T-cell (primary cell): ENCODE data around the gene FAU. TPM values are rescaled to one million over a fixed set of nuclear protein-coding genes. Genes with fewer than 3 reads are reported as not detected.

Experiments
- ATAC-seq, 4 experiments: fragments of 200-7000 bp in 3 of 4; fragments of 150-1000 bp in 1 of 4; cut with Tn5 transposase; replicated peaks in 1 of 4; 1 replicate in 3 of 4; 2 replicates in 1 of 4; pipeline ENCODE4 v1.10.0; 2021; ENCODE audit warnings: moderate library complexity in 3 of 4, mild to moderate bottlenecking in 2 of 4, moderate number of reproducible peaks in 1 of 4
- CTCF ChIA-PET, 2 donors: fragments of 300-600 bp; sonication (Branson Sonifier 250); formaldehyde crosslinking; loops; one replicate each; lab custom pipeline; 2022; ENCODE audit warnings: antibody characterized with exemption in 2 of 2; lab: Charles Lee
- POLR2A ChIA-PET, 2 donors: fragments of 300-600 bp; sonication (Branson Sonifier 250); formaldehyde crosslinking; loops; one replicate each; lab custom pipeline; 2022; ENCODE audit warnings: antibody characterized with exemption in 2 of 2; lab: Charles Lee
- DNase-seq, 35 experiments: peaks; one replicate each; pipeline versions ENCODE4 v3.0.0 to v3.0.0-alpha.2; 2013 to 2023
- H3K27ac ChIP-seq: one replicate; pipeline ENCODE4 v1.5.1; 2013; ENCODE audit warnings: low read length
- H3K27me3 ChIP-seq, 2 experiments: replicated peaks in 1 of 2; 1 replicate in 1 of 2; 2 replicates in 1 of 2; pipeline versions ENCODE4 v1.6.1 to v1.7.0; 2013; ENCODE audit warnings: low read length in 1 of 2, mixed read lengths in 1 of 2; ENCODE audit not compliant: control insufficient read depth in 2 of 2, insufficient read depth in 2 of 2; ENCODE audit errors: extremely low read depth in 1 of 2
- H3K36me3 ChIP-seq, 2 donors: 1 replicate in 1 of 2; 2 replicates in 1 of 2; pipeline versions ENCODE4 v1.6.1 to v1.7.0; 2013; ENCODE audit warnings: low read length in 1 of 2; ENCODE audit not compliant: control insufficient read depth in 2 of 2, insufficient read depth in 1 of 2; ENCODE audit errors: extremely low read depth in 1 of 2
- H3K4me1 ChIP-seq, 2 experiments: 1 replicate in 1 of 2; 2 replicates in 1 of 2; pipeline versions ENCODE4 v1.6.1 to v1.7.0; 2013; ENCODE audit warnings: low read length in 2 of 2, mixed read lengths in 1 of 2; ENCODE audit not compliant: insufficient read depth in 2 of 2, control insufficient read depth in 1 of 2; ENCODE audit errors: extremely low read depth in 1 of 2
- H3K4me3 ChIP-seq, 2 donors: 1 replicate in 1 of 2; 2 replicates in 1 of 2; pipeline versions ENCODE4 v1.5.1 to v1.7.0; 2013; ENCODE audit warnings: mild to moderate bottlenecking in 2 of 2, low read length in 1 of 2, moderate library complexity in 1 of 2; ENCODE audit not compliant: control insufficient read depth in 1 of 2; ENCODE audit errors: extremely low read depth in 1 of 2
- H3K9me3 ChIP-seq: 2 replicates; pipeline ENCODE4 v1.7.0; 2013
- H3K27ac Mint-ChIP-seq, 2 donors: one replicate each; pipeline ENCODE4 v1.8.0; 2020 to 2021; ENCODE audit warnings: mild to moderate bottlenecking in 2 of 2, mixed read lengths in 2 of 2
- H3K27me3 Mint-ChIP-seq, 2 donors: one replicate each; pipeline ENCODE4 v1.8.0; 2021 to 2022; ENCODE audit warnings: mixed read lengths in 2 of 2
- H3K36me3 Mint-ChIP-seq: one replicate; pipeline ENCODE4 v1.8.0; 2021; ENCODE audit warnings: mixed read lengths
- H3K4me1 Mint-ChIP-seq, 3 donors: one replicate each; pipeline ENCODE4 v1.8.0; 2020 to 2022; ENCODE audit warnings: mixed read lengths in 3 of 3, mild to moderate bottlenecking in 1 of 3
- H3K4me3 Mint-ChIP-seq, 3 donors: one replicate each; pipeline ENCODE4 v1.8.0; 2020 to 2022; ENCODE audit warnings: mild to moderate bottlenecking in 3 of 3, mixed read lengths in 3 of 3, moderate library complexity in 3 of 3
- H3K9me3 Mint-ChIP-seq, 3 donors: one replicate each; pipeline ENCODE4 v1.8.0; 2020 to 2022; ENCODE audit warnings: mixed read lengths in 3 of 3
- WGBS: methylation state at CpG from one replicate; pipeline ENCODE4 v1.1.5; 2013; ENCODE audit warnings: missing lambda C conversion rate; ENCODE audit not compliant: insufficient coverage; 5-methylcytosine and 5-hydroxymethylcytosine counted together
- total RNA-seq, 35 experiments: library from RNA in 6 of 35; stranded (reverse) in 6 of 35; fragments of 120-200 nt in 1 of 35; gene quantifications; one replicate each; pipeline versions ENCODE4 v1.2.1 to v1.2.4 and lab custom pipeline; 2013 to 2026

The FAU gene
- total RNA-seq, 5 donors from 2014 or later (not counting 1 experiment from before 2014, with no cell fraction given) = 1,477 to 1,924 (median 1,724) TPM

DNA sequence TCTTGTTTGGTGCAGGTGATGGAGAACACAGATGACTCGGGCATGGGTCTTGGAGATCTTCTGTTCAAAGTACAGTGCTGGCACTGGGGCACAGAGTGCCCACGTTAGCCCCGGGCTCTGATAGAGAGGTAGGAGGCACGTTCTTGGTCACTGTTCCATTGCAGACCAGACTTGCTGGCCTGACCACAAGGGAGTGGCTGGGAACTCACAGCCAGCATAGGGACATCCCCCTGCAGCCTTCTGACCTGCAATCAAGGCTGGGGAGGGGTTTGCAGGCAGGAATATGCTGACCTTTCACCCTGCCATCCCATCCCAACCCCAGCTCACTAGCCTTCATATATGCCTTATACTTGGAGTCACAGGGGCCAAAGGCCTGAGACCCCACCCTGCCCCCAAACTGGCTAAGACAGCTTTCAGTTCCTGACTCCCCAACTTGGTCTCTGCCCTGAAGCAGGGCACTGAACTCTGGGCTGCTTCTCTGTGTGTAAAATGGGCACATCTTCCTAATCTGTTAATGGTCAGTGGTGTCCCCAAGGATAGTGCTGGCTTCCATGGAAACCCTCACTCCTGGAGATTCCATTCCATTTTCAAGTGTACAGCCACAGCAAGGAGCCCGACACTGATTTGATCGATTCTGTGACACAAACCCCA lies 4.8 kb upstream of the FAU start:
- ChIA-PET POLR2A (interaction anchor here in 1 of 2 donors (1.0 kb wide), 1 partner anchor 9 kb away, joined by 4 read pairs; no protein-coding TSS in a partner anchor), CTCF (no interaction called here)
- Histone ChIP-seq H3K27me3 (no peaks in the 10 kb centered on the region), H3K4me3 (no peak overlapping the region), H3K4me1 (peaks cover 2 to 15% of the 10 kb centered on the region in 2 experiments), H3K36me3 (peaks cover 28 to 76% of the 10 kb centered on the region in 2 donors), H3K27ac (no peak overlapping the region), H3K9me3 (no peaks in the 10 kb centered on the region)
- H3K4me1 Mint-ChIP-seq = peaks cover 20 to 30% (median 22%) of the 10 kb centered on the region in 3 donors
- H3K27me3 Mint-ChIP-seq = no peaks in the 10 kb centered on the region
- H3K27ac Mint-ChIP-seq = no peak overlapping the region
- ATAC-seq = no peak
- WGBS = 92% methylated on average over 4 of the region's 6 CpGs
- H3K4me3 Mint-ChIP-seq = no peak overlapping the region
- DNase-seq = no peak
- H3K9me3 Mint-ChIP-seq = no peaks in the 10 kb centered on the region
- peaks cover 27% of the 10 kb centered on the region for H3K36me3 Mint-ChIP-seq

DNA sequence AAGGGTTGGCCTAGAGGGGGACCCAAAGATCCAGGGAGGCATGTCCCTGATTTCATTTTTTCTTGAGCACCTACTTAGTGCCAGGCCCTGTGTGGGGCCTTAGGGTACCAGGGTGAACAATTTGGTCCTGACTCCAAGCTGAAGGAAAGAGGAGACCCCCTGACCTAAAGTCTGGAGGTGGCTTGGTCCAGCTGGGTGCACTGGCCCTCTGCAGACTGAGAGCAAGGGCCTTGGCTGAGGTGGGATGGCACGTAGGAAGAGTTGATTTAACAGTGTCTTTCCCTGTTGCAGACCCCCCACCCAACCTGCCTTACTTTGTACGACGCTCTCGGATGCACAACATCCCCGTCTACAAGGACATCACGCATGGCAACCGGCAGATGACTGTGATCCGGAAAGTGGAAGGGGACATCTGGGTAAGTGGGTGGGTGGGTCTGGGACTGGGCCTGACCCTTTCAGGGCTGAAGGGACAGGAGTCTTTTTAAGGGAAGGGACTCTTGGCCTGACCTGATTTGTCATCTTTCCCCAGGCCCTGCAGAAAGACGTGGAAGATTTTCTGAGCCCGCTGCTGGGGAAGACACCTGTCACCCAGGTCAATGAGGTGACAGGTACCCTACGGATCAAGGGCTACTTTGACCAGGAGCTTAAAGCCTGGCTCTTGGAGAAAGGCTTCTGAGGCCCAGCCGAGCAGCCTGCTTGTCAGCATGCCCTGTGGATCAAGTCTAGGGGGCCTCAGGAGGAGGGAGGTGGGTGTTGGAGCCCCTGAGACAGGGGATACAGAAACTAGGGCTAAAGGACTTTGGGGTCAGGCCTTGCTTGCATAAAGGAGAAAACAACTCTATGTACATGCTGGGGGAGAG lies 3.5 kb upstream of the FAU start:
- POLR2A ChIA-PET = interaction anchor here (0.6 to 1.2 kb wide), 2 partner anchors 9 to 208 kb away, joined by 3 read pairs; no protein-coding TSS in a partner anchor
- H3K27me3 Mint-ChIP-seq = no peaks in the 10 kb centered on the region

DNA sequence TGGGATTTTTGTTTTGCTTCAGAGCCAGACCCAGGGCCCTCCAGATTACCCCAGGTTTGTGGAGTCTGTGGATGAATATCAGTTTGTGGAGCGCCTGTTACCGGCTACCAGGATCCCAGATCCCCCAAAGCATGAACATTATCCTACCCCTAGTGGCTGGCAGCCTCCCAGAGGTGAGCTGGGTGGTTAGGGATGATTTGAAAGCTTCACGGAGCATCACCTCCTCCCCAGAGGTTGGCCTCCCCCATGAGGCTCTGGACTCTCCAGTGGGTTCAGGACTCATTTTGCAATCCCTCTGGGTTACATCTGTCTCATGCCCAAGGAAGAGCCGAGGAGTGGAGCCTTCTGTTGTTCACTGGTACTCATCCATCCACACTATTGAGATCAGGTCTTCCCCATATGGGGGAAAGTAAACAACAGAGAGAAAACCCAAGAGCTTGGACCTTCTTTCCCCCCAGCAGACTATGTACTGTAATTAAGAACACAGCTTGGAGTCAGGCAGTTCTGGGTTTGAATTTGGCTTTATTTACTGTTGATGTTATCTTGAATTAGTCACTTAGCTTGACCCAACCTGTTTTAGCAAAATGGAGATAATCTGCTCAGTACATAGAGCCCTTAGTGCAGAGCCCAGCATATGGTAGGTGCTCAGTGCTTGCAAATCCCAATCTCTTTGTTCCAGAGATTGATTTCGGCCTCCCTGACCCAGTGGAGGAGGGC lies 2.7 kb upstream of the FAU start:
- Histone ChIP-seq H3K27ac (no peak overlapping the region), H3K27me3 (no peaks in the 10 kb centered on the region), H3K9me3 (no peaks in the 10 kb centered on the region), H3K4me3 (no peak overlapping the region), H3K36me3 (peaks cover 16 to 71% of the 10 kb centered on the region in 2 donors), H3K4me1 (peaks cover 9 to 28% of the 10 kb centered on the region in 2 experiments)
- 92% methylated on average over 2 of the region's 5 CpGs for WGBS
- DNase-seq = no peak
- ATAC-seq = no peak
- H3K9me3 Mint-ChIP-seq = no peaks in the 10 kb centered on the region
- H3K4me1 Mint-ChIP-seq = peaks cover 31 to 42% (median 38%) of the 10 kb centered on the region in 3 donors
- POLR2A ChIA-PET = interaction anchor here in 1 of 2 donors (1.2 kb wide), 1 partner anchor 10 kb away, joined by 3 read pairs; no protein-coding TSS in a partner anchor
- H3K4me3 Mint-ChIP-seq = peak overlapping the region; percentile 14 to 64 (median 51)
- H3K36me3 Mint-ChIP-seq = peaks cover 39% of the 10 kb centered on the region
- CTCF ChIA-PET = interaction anchor here (0.5 to 1.1 kb wide), 3 partner anchors 14 to 228 kb away, joined by 4 to 6 read pairs (median 5); partner anchors contain the start of gene TM7SF2 (in 1 of the 2)
- no peaks in the 10 kb centered on the region for H3K27me3 Mint-ChIP-seq
- H3K27ac Mint-ChIP-seq = peak overlapping the region in 1 of 2 donors; percentile 68

More for the DNA sequence above, 3.5 kb upstream of the FAU start:
- CTCF ChIA-PET = interaction anchor here in 1 of 2 donors (1.1 kb wide), 1 partner anchor 14 kb away, joined by 5 read pairs; the partner anchor contains the start of gene TM7SF2
- DNase-seq = no peak
- Histone ChIP-seq H3K4me1 (peaks cover 9 to 28% of the 10 kb centered on the region in 2 experiments), H3K27me3 (no peaks in the 10 kb centered on the region), H3K27ac (no peak overlapping the region), H3K9me3 (no peaks in the 10 kb centered on the region), H3K36me3 (peaks cover 21 to 71% of the 10 kb centered on the region in 2 donors), H3K4me3 (no peak overlapping the region)
- no peak overlapping the region for H3K4me3 Mint-ChIP-seq
- H3K9me3 Mint-ChIP-seq = no peaks in the 10 kb centered on the region
- WGBS = 93% methylated on average over 5 of the region's 12 CpGs
- ATAC-seq = no peak
- peaks cover 31 to 34% (median 32%) of the 10 kb centered on the region in 3 donors for H3K4me1 Mint-ChIP-seq
- no peak overlapping the region for H3K27ac Mint-ChIP-seq
- peaks cover 31% of the 10 kb centered on the region for H3K36me3 Mint-ChIP-seq

DNA sequence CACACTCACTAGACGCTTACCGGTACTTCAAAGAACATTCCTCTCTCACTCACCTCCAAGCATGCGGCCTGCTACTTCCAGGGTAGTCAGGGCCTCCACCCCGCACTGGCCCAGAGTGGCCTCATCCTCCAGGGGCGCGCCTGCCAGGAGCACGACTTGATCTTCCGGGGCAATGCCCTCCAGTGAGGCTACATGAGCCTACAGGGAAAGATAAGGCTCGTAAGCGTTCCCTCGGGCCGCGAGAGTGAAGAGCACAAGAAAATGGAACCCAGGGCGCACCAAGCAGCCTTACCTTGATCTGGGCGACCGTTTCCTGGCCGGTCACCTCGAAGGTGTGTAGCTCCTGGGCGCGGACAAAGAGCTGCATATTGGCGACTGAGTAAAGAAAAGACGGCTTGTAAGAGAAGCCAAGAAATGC lies 478 bp downstream of the FAU start:
- WGBS = under 1% methylated on average over 22 of the region's 22 CpGs
- H3K9me3 Mint-ChIP-seq = no peaks in the 10 kb centered on the region
- H3K27me3 Mint-ChIP-seq = no peaks in the 10 kb centered on the region
- DNase-seq (peak in 3 of 35 experiments; percentile 25 to 37 (median 35)), ATAC-seq (no peak)
- peaks cover 7 to 57% of the 10 kb centered on the region in 2 donors for H3K36me3 ChIP-seq
- H3K27me3 ChIP-seq = no peaks in the 10 kb centered on the region
- peaks cover 9 to 40% of the 10 kb centered on the region in 2 experiments for H3K4me1 ChIP-seq
- peaks cover 47 to 61% (median 52%) of the 10 kb centered on the region in 3 donors for H3K4me1 Mint-ChIP-seq
- peaks cover 49% of the 10 kb centered on the region for H3K36me3 Mint-ChIP-seq
- H3K27ac Mint-ChIP-seq = peak overlapping the region; percentile 98 to 100
- H3K4me3 ChIP-seq = peak overlapping the region; percentile 80 to 91
- H3K4me3 Mint-ChIP-seq = peak overlapping the region; percentile 96 to 100 (median 96)
- H3K27ac ChIP-seq = peak overlapping the region; percentile 92
- POLR2A ChIA-PET = interaction anchor here (0.6 to 2.2 kb wide), 4 partner anchors 8 to 26 kb away, joined by 3 to 12 read pairs (median 6); partner anchors contain the start of genes SYVN1 (in 1 of the 2), TM7SF2 (in 1 of the 2) and VPS51 (in 1 of the 2)
- no peaks in the 10 kb centered on the region for H3K9me3 ChIP-seq
- CTCF ChIA-PET = interaction anchor here in 1 of 2 donors (0.8 to 2.3 kb wide), 6 partner anchors 8 to 59 kb away, joined by 3 to 13 read pairs (median 7); partner anchors contain the start of genes CDCA5 and TM7SF2

DNA sequence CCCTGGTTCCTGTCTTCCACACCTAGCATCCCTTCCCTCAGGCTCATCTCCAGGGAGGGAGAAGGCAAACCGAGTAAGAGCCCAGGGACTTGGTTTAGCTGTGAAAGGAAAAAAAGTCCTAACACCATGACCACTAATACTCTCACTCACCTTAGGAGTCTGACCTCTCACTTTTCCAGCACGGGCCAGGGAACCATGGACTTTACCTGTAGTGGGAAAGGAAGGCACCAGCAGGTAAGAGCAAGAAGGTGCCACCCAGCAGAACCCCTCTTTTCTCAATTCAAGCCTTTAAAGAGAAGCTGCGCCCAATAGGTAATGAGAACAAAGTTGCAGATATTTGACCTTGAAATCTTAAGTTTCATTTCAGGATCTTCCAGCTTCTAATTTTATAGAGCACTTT lies 1.1 kb downstream of the FAU start:
- no peaks in the 10 kb centered on the region for H3K9me3 Mint-ChIP-seq
- Histone ChIP-seq H3K9me3 (no peaks in the 10 kb centered on the region), H3K27me3 (no peaks in the 10 kb centered on the region), H3K36me3 (peaks cover 7 to 53% of the 10 kb centered on the region in 2 donors), H3K27ac (peak overlapping the region; percentile 92), H3K4me1 (peaks cover 13 to 46% of the 10 kb centered on the region in 2 experiments), H3K4me3 (peak overlapping the region in 1 of 2 donors; percentile 80)
- peaks cover 47 to 66% (median 58%) of the 10 kb centered on the region in 3 donors for H3K4me1 Mint-ChIP-seq
- ATAC-seq = no peak
- WGBS = no CpG with 5 or more reads among the region's 3 CpGs
- peaks cover 47% of the 10 kb centered on the region for H3K36me3 Mint-ChIP-seq
- no peaks in the 10 kb centered on the region for H3K27me3 Mint-ChIP-seq
- CTCF ChIA-PET = interaction anchor here in 1 of 2 donors (0.8 to 2.3 kb wide), 3 partner anchors 10 to 59 kb away, joined by 3 to 13 read pairs (median 11); no protein-coding TSS in a partner anchor
- DNase-seq = no peak
- H3K27ac Mint-ChIP-seq = peak overlapping the region; percentile 98 to 100
- POLR2A ChIA-PET = interaction anchor here in 1 of 2 donors (2.2 kb wide), 1 partner anchor 9 kb away, joined by 7 read pairs; the partner anchor contains the start of gene TM7SF2
- H3K4me3 Mint-ChIP-seq = peak overlapping the region; percentile 96 to 100 (median 96)
